22Rv1 (cell line): ENCODE measurements around the gene NMU.

ENCODE experiments used
- ZFX ChIP-seq: fragments of 450-650 bp; IDR thresholded peaks from 2 replicates; pipeline ENCODE4 v1.6.1; 2017; ENCODE audit warnings: antibody characterized with exemption, borderline replicate concordance
- TF ChIP-seq, protein P1 (sequence below): fragments of 450-650 bp; IDR thresholded peaks from 2 replicates; pipeline ENCODE4 v1.5.1; 2017; ENCODE audit warnings: mild to moderate bottlenecking

GRCh38 chr4:55547918-55548317, 88.2 kb downstream of the NMU start:
- TF ChIP-seq, protein P1, sequence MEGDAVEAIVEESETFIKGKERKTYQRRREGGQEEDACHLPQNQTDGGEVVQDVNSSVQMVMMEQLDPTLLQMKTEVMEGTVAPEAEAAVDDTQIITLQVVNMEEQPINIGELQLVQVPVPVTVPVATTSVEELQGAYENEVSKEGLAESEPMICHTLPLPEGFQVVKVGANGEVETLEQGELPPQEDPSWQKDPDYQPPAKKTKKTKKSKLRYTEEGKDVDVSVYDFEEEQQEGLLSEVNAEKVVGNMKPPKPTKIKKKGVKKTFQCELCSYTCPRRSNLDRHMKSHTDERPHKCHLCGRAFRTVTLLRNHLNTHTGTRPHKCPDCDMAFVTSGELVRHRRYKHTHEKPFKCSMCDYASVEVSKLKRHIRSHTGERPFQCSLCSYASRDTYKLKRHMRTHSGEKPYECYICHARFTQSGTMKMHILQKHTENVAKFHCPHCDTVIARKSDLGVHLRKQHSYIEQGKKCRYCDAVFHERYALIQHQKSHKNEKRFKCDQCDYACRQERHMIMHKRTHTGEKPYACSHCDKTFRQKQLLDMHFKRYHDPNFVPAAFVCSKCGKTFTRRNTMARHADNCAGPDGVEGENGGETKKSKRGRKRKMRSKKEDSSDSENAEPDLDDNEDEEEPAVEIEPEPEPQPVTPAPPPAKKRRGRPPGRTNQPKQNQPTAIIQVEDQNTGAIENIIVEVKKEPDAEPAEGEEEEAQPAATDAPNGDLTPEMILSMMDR: no peak
- no peak for TF ChIP-seq ZFX
